Hepatocyte (in vitro differentiated cells): ENCODE data around the gene MAGEB10. TPM values are rescaled to one million over a fixed set of nuclear protein-coding genes. Genes with fewer than 3 reads are reported as not detected.

Experiments used
- DNase-seq: peaks from one replicate; pipeline ENCODE4 v3.0.0-alpha.2; 2016; ENCODE audit warnings: low spot score
- H2AFZ ChIP-seq: fragments of 200-600 bp; sonication (generic); 2 replicates; pipeline ENCODE4 v1.6.0; 2016; ENCODE audit warnings: antibody characterized with exemption, mild to moderate bottlenecking
- H3K27ac ChIP-seq: fragments of 200-600 bp; sonication (generic); 2 replicates; pipeline ENCODE4 v1.5.1; 2016; ENCODE audit warnings: mild to moderate bottlenecking
- H3K27me3 ChIP-seq: fragments of 200-600 bp; sonication (generic); 2 replicates; pipeline ENCODE4 v1.6.1; 2016
- H3K36me3 ChIP-seq: fragments of 200-600 bp; sonication (generic); replicated peaks from 2 replicates; pipeline ENCODE4 v1.5.1; 2016; ENCODE audit warnings: low read depth; ENCODE audit not compliant: insufficient read depth
- H3K4me1 ChIP-seq: fragments of 200-600 bp; sonication (generic); 2 replicates; pipeline ENCODE4 v1.5.1; 2016; ENCODE audit warnings: mild to moderate bottlenecking, moderate library complexity; ENCODE audit not compliant: insufficient read depth
- H3K4me2 ChIP-seq: fragments of 200-600 bp; sonication (generic); 2 replicates; pipeline ENCODE4 v1.6.0; 2016
- H3K4me3 ChIP-seq: fragments of 200-600 bp; sonication (generic); 2 replicates; pipeline ENCODE4 v1.5.1; 2016; ENCODE audit warnings: mild to moderate bottlenecking
- H3K79me2 ChIP-seq: fragments of 200-600 bp; sonication (generic); 2 replicates; pipeline ENCODE4 v1.6.0; 2017; ENCODE audit warnings: mild to moderate bottlenecking
- H3K9me2 ChIP-seq: fragments of 200-600 bp; sonication (generic); replicated peaks from 2 replicates; pipeline ENCODE4 v1.6.0; 2017; ENCODE audit warnings: mild to moderate bottlenecking; ENCODE audit not compliant: insufficient read depth
- H3K9me3 ChIP-seq: fragments of 200-600 bp; sonication (generic); 2 replicates; pipeline ENCODE4 v1.5.1; 2016; ENCODE audit warnings: low read depth, mild to moderate bottlenecking
- H4K20me1 ChIP-seq: fragments of 200-600 bp; sonication (generic); 2 replicates; pipeline ENCODE4 v1.6.0; 2016; ENCODE audit warnings: mild to moderate bottlenecking; ENCODE audit not compliant: insufficient read depth, poor library complexity, severe bottlenecking
- CTCF ChIP-seq: fragments of 200-600 bp; sonication (generic); IDR thresholded peaks from 2 replicates; pipeline ENCODE4 v1.5.1; 2016; ENCODE audit warnings: antibody characterized with exemption, mild to moderate bottlenecking; ENCODE audit not compliant: poor library complexity
- EZH2 ChIP-seq: fragments of 200-600 bp; sonication (generic); IDR thresholded peaks from 2 replicates; pipeline ENCODE4 v1.6.1; 2016; ENCODE audit warnings: antibody characterized with exemption, mild to moderate bottlenecking, borderline replicate concordance
- EZH2phosphoT487 ChIP-seq: fragments of 200-600 bp; sonication (generic); IDR thresholded peaks from one replicate; pipeline ENCODE4 v1.6.1; 2018; ENCODE audit warnings: antibody characterized with exemption, mild to moderate bottlenecking, low read depth, moderate library complexity; ENCODE audit not compliant: unreplicated experiment, severe bottlenecking
- WGBS: methylation state at CpG from one replicate; pipeline ENCODE4 v1.1.6; 2016; ENCODE audit warnings: low lambda C conversion rate; ENCODE audit errors: missing lambda C conversion rate; 5-methylcytosine and 5-hydroxymethylcytosine counted together
- polyA plus RNA-seq: library from polyadenylated mRNA; unstranded; fragments of >200 nt; fragmentation: Nextera tagmentation; extraction: Ambion mirVana; gene quantifications from 2 replicates; pipeline ENCODE4 v1.2.1, GENCODE V29; 2016
- total RNA-seq: library from RNA; depleted of rRNA; stranded (reverse); fragments of >200 nt; gene quantifications from 2 replicates; pipeline ENCODE4 v1.2.3, GENCODE V29; 2014

Gene MAGEB10
- total and polyA plus RNA-seq, 2 experiments from 2014 or later: not detected

- Histone ChIP-seq H3K9me3 (no peaks in the 10 kb centered on the region), H3K9me2 (no peaks in the 10 kb centered on the region), H4K20me1 (no peaks in the 10 kb centered on the region), H3K27ac (no peak overlapping the region), H2AFZ (no peak overlapping the region), H3K4me1 (no peaks in the 10 kb centered on the region), H3K4me2 (no peak overlapping the region), H3K27me3 (no peaks in the 10 kb centered on the region), H3K36me3 (no peaks in the 10 kb centered on the region), H3K79me2 (no peaks in the 10 kb centered on the region), H3K4me3 (no peak overlapping the region)
- TF ChIP-seq CTCF (no peak), EZH2phosphoT487 (no peak), EZH2 (no peak)
- 62% methylated on average over 3 of the region's 3 CpGs for WGBS
- DNase-seq: no peak
These were observed 30.4 kb downstream of the MAGEB10 start for GRCh38 chrX:27838185-27838584.

- Histone ChIP-seq H3K9me2 (no peaks in the 10 kb centered on the region), H3K4me2 (no peak overlapping the region), H2AFZ (no peak overlapping the region), H3K9me3 (no peaks in the 10 kb centered on the region), H3K27me3 (no peaks in the 10 kb centered on the region), H3K27ac (no peak overlapping the region), H4K20me1 (no peaks in the 10 kb centered on the region), H3K4me1 (no peaks in the 10 kb centered on the region), H3K36me3 (no peaks in the 10 kb centered on the region), H3K4me3 (no peak overlapping the region), H3K79me2 (no peaks in the 10 kb centered on the region)
- no peak for DNase-seq
- TF ChIP-seq EZH2: no peak
- no peak for TF ChIP-seq CTCF
- TF ChIP-seq EZH2phosphoT487: no peak
- WGBS: 58% methylated on average over 3 of the region's 3 CpGs
These were observed 33.1 kb downstream of the MAGEB10 start for GRCh38 chrX:27840881-27841280.

GRCh38 chrX:27842859-27843258 is 35.1 kb downstream of the MAGEB10 start:
- DNase-seq: no peak
- no peak for TF ChIP-seq EZH2
- TF ChIP-seq CTCF: no peak
- TF ChIP-seq EZH2phosphoT487: no peak
- Histone ChIP-seq H3K4me1 (no peaks in the 10 kb centered on the region), H3K27me3 (no peaks in the 10 kb centered on the region), H3K9me3 (no peaks in the 10 kb centered on the region), H2AFZ (no peak overlapping the region), H3K36me3 (no peaks in the 10 kb centered on the region), H3K4me3 (no peak overlapping the region), H4K20me1 (no peaks in the 10 kb centered on the region), H3K27ac (no peak overlapping the region), H3K4me2 (no peak overlapping the region), H3K9me2 (no peaks in the 10 kb centered on the region), H3K79me2 (no peaks in the 10 kb centered on the region)
- WGBS: 52% methylated on average over 4 of the region's 4 CpGs

- no peaks in the 10 kb centered on the region for H3K9me3 ChIP-seq
- H3K4me2 ChIP-seq: no peak overlapping the region
- H3K9me2 ChIP-seq: no peaks in the 10 kb centered on the region
- no peak for TF ChIP-seq EZH2
- no peak for TF ChIP-seq CTCF
- H2AFZ ChIP-seq: no peak overlapping the region
- no peaks in the 10 kb centered on the region for H4K20me1 ChIP-seq
- H3K27ac ChIP-seq: no peak overlapping the region
- no peaks in the 10 kb centered on the region for H3K27me3 ChIP-seq
- no peak for DNase-seq
- no peaks in the 10 kb centered on the region for H3K79me2 ChIP-seq
- H3K4me3 ChIP-seq: no peak overlapping the region
- H3K4me1 ChIP-seq: no peaks in the 10 kb centered on the region
- H3K36me3 ChIP-seq: no peaks in the 10 kb centered on the region
These were observed 52.5 kb downstream of the MAGEB10 start for GRCh38 chrX:27860337-27860736.
